ENCODE results near the gene WIPF2. TPM values are rescaled to one million over a fixed set of nuclear protein-coding genes. Genes with fewer than 3 reads are reported as not detected.
A peak's percentile ranks its signal among the peaks of the same experiment; 100 is the strongest.

Gene WIPF2
- total and polyA plus RNA-seq, 2 of the 8 experiments (the other 6 are each of a cell fraction or from before 2014, with no cell fraction given), result 6.9 to 25.3 TPM

DNA sequence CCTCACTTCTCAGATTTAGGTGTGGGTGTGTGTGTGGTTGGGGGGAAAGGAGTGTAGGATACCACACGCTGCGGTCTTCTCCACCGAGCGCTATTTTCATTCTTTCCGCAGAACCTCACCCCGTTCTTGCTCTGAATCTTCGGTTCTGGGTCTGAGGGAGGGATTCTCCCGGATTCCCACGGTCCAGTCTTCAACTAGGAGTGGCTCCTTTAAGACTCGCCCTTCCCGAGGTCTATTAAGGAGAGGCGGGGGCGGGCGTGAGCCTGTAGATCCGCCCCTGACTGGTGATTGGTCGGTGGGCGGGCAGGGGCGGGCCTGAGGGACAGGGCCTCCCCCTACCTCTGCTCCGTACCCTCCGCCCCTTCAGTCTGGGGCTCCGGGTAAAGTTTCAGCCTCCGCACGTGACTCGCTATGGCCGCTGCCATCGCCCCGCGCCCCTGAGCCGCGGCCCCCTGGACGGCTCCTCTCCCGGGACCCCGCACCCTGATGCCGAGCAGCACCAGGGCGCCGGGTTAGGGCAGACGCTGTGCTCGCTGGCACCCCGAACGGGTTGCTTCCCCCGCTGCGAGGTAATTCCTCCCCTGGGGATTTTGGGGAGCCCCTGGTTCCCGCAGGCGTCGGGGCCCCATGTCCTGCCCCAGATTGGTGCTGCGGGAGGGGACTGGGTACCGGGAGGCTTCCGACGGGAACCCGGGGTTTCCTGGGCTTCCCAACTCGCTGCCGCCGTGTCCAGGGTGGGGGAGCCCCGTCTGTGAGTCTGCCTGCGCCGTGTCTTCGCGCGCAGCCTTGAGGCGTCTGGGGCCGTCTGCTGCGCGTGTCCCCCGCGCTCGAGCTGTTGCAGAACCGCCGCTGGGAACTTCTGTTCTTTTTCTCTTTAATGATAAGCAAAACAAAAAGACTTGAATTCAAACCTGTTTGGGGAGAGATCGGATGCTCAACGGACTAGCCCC lies 99.1 kb downstream of the WIPF2 start (continued):
- TF ChIP-seq RNF2 (IDR thresholded peaks at IDR 0.05; ENCODE audit: borderline replicate concordance, low read depth, low read length, missing control alignments, poor library complexity, severe bottlenecking), result peak; percentile 43
- TF ChIP-seq, protein P1, sequence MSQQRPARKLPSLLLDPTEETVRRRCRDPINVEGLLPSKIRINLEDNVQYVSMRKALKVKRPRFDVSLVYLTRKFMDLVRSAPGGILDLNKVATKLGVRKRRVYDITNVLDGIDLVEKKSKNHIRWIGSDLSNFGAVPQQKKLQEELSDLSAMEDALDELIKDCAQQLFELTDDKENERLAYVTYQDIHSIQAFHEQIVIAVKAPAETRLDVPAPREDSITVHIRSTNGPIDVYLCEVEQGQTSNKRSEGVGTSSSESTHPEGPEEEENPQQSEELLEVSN (IDR thresholded peaks at IDR 0.05), result peak; percentile 69
- TF ChIP-seq POLR2AphosphoS5 (IDR thresholded peaks at IDR 0.05; ENCODE audit: low read depth, low read length), result 0 out of 2 replicates have a peak, but pooled peaks have one; percentile 25
- TF ChIP-seq YY1 (IDR thresholded peaks at IDR 0.05; ENCODE audit: low read depth, low read length), result peak; percentile 87
- TF ChIP-seq NRF1 (IDR thresholded peaks at IDR 0.05; ENCODE audit: low read depth, low read length), result no peak
- TF ChIP-seq BRCA1 (IDR thresholded peaks at IDR 0.05; ENCODE audit: low read depth, low read length), result no peak
- TF ChIP-seq KDM4A (IDR thresholded peaks at IDR 0.05; ENCODE audit: low read depth, low read length, severe bottlenecking), result peak; percentile 97
- TF ChIP-seq EGR1 (IDR thresholded peaks at IDR 0.05; ENCODE audit: borderline replicate concordance, low read depth, low read length), result peak; percentile 81; the same call in 1 of the 2 replicates
- 0 out of 4 replicates have a peak, but pooled peaks of 1 of the 2 experiments have one; percentile 54 for TF ChIP-seq SIN3A (conservative IDR thresholded peaks at IDR 0.05 in 1 of 2, IDR thresholded peaks at IDR 0.05 in 1 of 2; ENCODE audit: low read depth in 1 of 2, low read length in 2 of 2)
- no peak for TF ChIP-seq GTF2F1 (IDR thresholded peaks at IDR 0.05; ENCODE audit: borderline replicate concordance, low read depth, low read length)
- TF ChIP-seq, protein P2, sequence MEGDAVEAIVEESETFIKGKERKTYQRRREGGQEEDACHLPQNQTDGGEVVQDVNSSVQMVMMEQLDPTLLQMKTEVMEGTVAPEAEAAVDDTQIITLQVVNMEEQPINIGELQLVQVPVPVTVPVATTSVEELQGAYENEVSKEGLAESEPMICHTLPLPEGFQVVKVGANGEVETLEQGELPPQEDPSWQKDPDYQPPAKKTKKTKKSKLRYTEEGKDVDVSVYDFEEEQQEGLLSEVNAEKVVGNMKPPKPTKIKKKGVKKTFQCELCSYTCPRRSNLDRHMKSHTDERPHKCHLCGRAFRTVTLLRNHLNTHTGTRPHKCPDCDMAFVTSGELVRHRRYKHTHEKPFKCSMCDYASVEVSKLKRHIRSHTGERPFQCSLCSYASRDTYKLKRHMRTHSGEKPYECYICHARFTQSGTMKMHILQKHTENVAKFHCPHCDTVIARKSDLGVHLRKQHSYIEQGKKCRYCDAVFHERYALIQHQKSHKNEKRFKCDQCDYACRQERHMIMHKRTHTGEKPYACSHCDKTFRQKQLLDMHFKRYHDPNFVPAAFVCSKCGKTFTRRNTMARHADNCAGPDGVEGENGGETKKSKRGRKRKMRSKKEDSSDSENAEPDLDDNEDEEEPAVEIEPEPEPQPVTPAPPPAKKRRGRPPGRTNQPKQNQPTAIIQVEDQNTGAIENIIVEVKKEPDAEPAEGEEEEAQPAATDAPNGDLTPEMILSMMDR (IDR thresholded peaks at IDR 0.05; ENCODE audit: control extremely low read depth in 1 of 3, insufficient read depth in 1 of 3, low read depth in 1 of 3, low read length in 3 of 3), result no peak
- no peak for TF ChIP-seq POU5F1 (IDR thresholded peaks at IDR 0.05; ENCODE audit: low read depth, low read length)
- TF ChIP-seq TEAD4 (IDR thresholded peaks at IDR 0.05; ENCODE audit: low read depth, low read length), result no peak
- 0 out of 2 replicates have a peak, but pooled peaks have one; percentile 13 for TF ChIP-seq TBP (IDR thresholded peaks at IDR 0.05; ENCODE audit: low read depth, low read length)
- peak; percentile 84 for TF ChIP-seq SP1 (IDR thresholded peaks at IDR 0.05; ENCODE audit: low read depth, low read length)
- TF ChIP-seq CBX5 (IDR thresholded peaks at IDR 0.05; ENCODE audit: low read depth, low read length), result no peak
- peak; percentile 41; the same call in 1 of the 2 replicates for TF ChIP-seq TAF1 (IDR thresholded peaks at IDR 0.05; ENCODE audit: low read depth, low read length)
